ENCODE measurements around the gene RAB34. TPM values are rescaled to one million over a fixed set of nuclear protein-coding genes. Genes with fewer than 3 reads are reported as not detected.
"Not testable (repeated sequence)": the region's sequence is repeated elsewhere in the genome, so short reads cannot be mapped to it uniquely, and the experiment has no call there.

Gene RAB34
- total and polyA plus RNA-seq, 2 donors (not counting 1 experiment from before 2014, with no cell fraction given) = 17.1 to 18.0 TPM

DNA sequence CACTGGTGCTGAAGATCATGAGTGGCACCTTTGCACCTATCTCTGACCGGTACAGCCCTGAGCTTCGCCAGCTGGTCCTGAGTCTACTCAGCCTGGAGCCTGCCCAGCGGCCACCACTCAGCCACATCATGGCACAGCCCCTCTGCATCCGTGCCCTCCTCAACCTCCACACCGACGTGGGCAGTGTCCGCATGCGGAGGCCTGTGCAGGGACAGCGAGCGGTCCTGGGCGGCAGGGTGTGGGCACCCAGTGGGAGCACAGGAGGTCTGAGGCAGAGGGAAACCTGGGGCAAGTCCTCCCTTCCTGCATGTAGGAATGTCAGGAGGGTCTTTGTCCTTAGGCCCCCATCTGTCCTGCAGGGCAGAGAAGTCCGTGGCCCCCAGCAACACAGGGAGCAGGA lies 19.6 kb upstream of the RAB34 start:
- Histone ChIP-seq H3K79me2 (ENCODE audit: control insufficient read depth, insufficient read depth, low read length) (peaks cover 51% of the 10 kb centered on the region), H3K9ac (ENCODE audit: low read length) (peak overlapping the region; percentile 68), H3K4me3 (ENCODE audit: control extremely low read depth in 1 of 5, extremely low read depth in 1 of 5, insufficient read depth in 1 of 5, low read depth in 2 of 5, low read length in 4 of 5) (peak overlapping the region in 4 of 5 experiments; percentile 15 to 39 (median 28)), H3K4me2 (replicated peaks; ENCODE audit: low read depth, low read length, poor library complexity, severe bottlenecking) (peak overlapping the region; percentile 82), H2AFZ (ENCODE audit: insufficient read depth, low read depth, low read length, poor library complexity, severe bottlenecking) (no peak overlapping the region), H3K27ac (ENCODE audit: low read length in 2 of 2) (peak overlapping the region; percentile 95 to 100), H3K27me3 (replicated peaks in 1 of 4; ENCODE audit: control extremely low read depth in 1 of 4, control insufficient read depth in 3 of 4, insufficient read depth in 4 of 4, low read length in 3 of 4) (no peaks in the 10 kb centered on the region), H3K4me1 (ENCODE audit: control insufficient read depth in 2 of 2, insufficient read depth in 2 of 2, low read length in 2 of 2) (peaks cover 80% of the 10 kb centered on the region in 2 donors), H3K36me3 (replicated peaks in 1 of 2; ENCODE audit: control extremely low read depth in 1 of 2, control insufficient read depth in 1 of 2, extremely low read depth in 1 of 2, insufficient read depth in 2 of 2, low read length in 1 of 2) (peaks cover 0 to 11% of the 10 kb centered on the region in 2 experiments), H3K9me3 (ENCODE audit: control extremely low read depth in 1 of 3, control insufficient read depth in 2 of 3, insufficient read depth in 1 of 3, low read length in 2 of 3) (peaks cover 0 to 23% (median 0%) of the 10 kb centered on the region in 3 donors), H4K20me1 (ENCODE audit: control insufficient read depth, insufficient read depth, low read length, poor library complexity, severe bottlenecking) (no peaks in the 10 kb centered on the region)
- Mint-ChIP-seq H3K27me3 (no peaks in the 10 kb centered on the region), H3K27ac (peak overlapping the region; percentile 100), H3K9me3 (ENCODE audit: insufficient read depth) (no peaks in the 10 kb centered on the region), H3K4me3 (peak overlapping the region; percentile 94), H3K4me1 (peaks cover 78% of the 10 kb centered on the region)
- DNase-seq = no peak
- 100% methylated on average over 9 of the region's 12 CpGs for WGBS (ENCODE audit: insufficient coverage)
- intact Hi-C loops (cut with micrococcal nuclease) = no loop called here
- POLR2A ChIA-PET = interaction anchor here (1.3 to 16.2 kb wide), 4 partner anchors 8 to 21 kb away, joined by 3 to 511 read pairs (median 4); partner anchors contain the start of genes NEK8 and TLCD1
- no peak for TF ChIP-seq EZH2 (IDR thresholded peaks at IDR 0.05; ENCODE audit: borderline replicate concordance, insufficient read depth, low read depth, low read length, poor library complexity, severe bottlenecking)
- TF ChIP-seq, protein P1, sequence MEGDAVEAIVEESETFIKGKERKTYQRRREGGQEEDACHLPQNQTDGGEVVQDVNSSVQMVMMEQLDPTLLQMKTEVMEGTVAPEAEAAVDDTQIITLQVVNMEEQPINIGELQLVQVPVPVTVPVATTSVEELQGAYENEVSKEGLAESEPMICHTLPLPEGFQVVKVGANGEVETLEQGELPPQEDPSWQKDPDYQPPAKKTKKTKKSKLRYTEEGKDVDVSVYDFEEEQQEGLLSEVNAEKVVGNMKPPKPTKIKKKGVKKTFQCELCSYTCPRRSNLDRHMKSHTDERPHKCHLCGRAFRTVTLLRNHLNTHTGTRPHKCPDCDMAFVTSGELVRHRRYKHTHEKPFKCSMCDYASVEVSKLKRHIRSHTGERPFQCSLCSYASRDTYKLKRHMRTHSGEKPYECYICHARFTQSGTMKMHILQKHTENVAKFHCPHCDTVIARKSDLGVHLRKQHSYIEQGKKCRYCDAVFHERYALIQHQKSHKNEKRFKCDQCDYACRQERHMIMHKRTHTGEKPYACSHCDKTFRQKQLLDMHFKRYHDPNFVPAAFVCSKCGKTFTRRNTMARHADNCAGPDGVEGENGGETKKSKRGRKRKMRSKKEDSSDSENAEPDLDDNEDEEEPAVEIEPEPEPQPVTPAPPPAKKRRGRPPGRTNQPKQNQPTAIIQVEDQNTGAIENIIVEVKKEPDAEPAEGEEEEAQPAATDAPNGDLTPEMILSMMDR (IDR thresholded peaks at IDR 0.05) = no peak
- ATAC-seq (ENCODE audit: low read depth) = no peak
- CTCF ChIA-PET = interaction anchor here (18.9 kb wide), 1 partner anchor 11 kb away, joined by 1020 read pairs; the partner anchor contains the start of genes NEK8, RPL23A and TLCD1

- no CpG with 5 or more reads among the region's 8 CpGs for WGBS (ENCODE audit: insufficient coverage)
- peaks cover 68% of the 10 kb centered on the region in 2 donors for H3K4me1 ChIP-seq (ENCODE audit: control insufficient read depth in 2 of 2, insufficient read depth in 2 of 2, low read length in 2 of 2)
- H3K4me2 ChIP-seq (replicated peaks; ENCODE audit: low read depth, low read length, poor library complexity, severe bottlenecking); H3K27me3 Mint-ChIP-seq; DNase-seq; H3K27me3 ChIP-seq (replicated peaks in 1 of 4; ENCODE audit: control extremely low read depth in 1 of 4, control insufficient read depth in 3 of 4, insufficient read depth in 4 of 4, low read length in 3 of 4); H3K4me3 ChIP-seq (ENCODE audit: control extremely low read depth in 1 of 5, extremely low read depth in 1 of 5, insufficient read depth in 1 of 5, low read depth in 2 of 5, low read length in 4 of 5); H4K20me1 ChIP-seq (ENCODE audit: control insufficient read depth, insufficient read depth, low read length, poor library complexity, severe bottlenecking); H3K9ac ChIP-seq (ENCODE audit: low read length); H3K27ac ChIP-seq (ENCODE audit: low read length in 2 of 2); intact Hi-C loops (cut with micrococcal nuclease); H3K9me3 Mint-ChIP-seq (ENCODE audit: insufficient read depth); H2AFZ ChIP-seq (ENCODE audit: insufficient read depth, low read depth, low read length, poor library complexity, severe bottlenecking); ATAC-seq (ENCODE audit: low read depth): not testable (repeated sequence)
- POLR2A ChIA-PET = interaction anchor here (2.2 to 13.3 kb wide), 2 partner anchors 9 to 14 kb away, joined by 4 to 511 read pairs; partner anchors contain the start of gene TRAF4
- CTCF ChIA-PET = interaction anchor here (1.3 to 1.6 kb wide), 3 partner anchors 9 to 16 kb away, joined by 3 to 14 read pairs (median 10); partner anchors contain the start of genes RPL23A and TLCD1
- peaks cover 70% of the 10 kb centered on the region for H3K4me1 Mint-ChIP-seq
- peak overlapping the region; percentile 70 for H3K27ac Mint-ChIP-seq
- H3K79me2 ChIP-seq (ENCODE audit: control insufficient read depth, insufficient read depth, low read length) = peaks cover 54% of the 10 kb centered on the region
- peaks cover 0 to 11% of the 10 kb centered on the region in 2 experiments for H3K36me3 ChIP-seq (replicated peaks in 1 of 2; ENCODE audit: control extremely low read depth in 1 of 2, control insufficient read depth in 1 of 2, extremely low read depth in 1 of 2, insufficient read depth in 2 of 2, low read length in 1 of 2)
- H3K4me3 Mint-ChIP-seq = peak overlapping the region; percentile 47
- peaks cover 0 to 22% (median 0%) of the 10 kb centered on the region in 3 donors for H3K9me3 ChIP-seq (ENCODE audit: control extremely low read depth in 1 of 3, control insufficient read depth in 2 of 3, insufficient read depth in 1 of 3, low read length in 2 of 3)
Observed at GRCh38 chr17:28735913-28736769, 18.5 kb upstream of the RAB34 start.
